HCT116 (cell line): ENCODE measurements around the gene DLX2.

Source experiments
- CTCF ChIP-seq, 3 experiments: fragments of 200-600 bp in 1 of 3; sonication (generic) in 1 of 3; IDR thresholded peaks in 2 of 3; conservative IDR thresholded peaks in 1 of 3; 2 replicates each; pipeline ENCODE4 v1.5.1; 2012 to 2017; ENCODE audit warnings: low read depth in 2 of 3, low read length in 2 of 3, antibody characterized with exemption in 1 of 3, borderline replicate concordance in 1 of 3, control low read depth in 1 of 3, mild to moderate bottlenecking in 1 of 3, mixed read lengths in 1 of 3, mixed run types in 1 of 3, moderate library complexity in 1 of 3; ENCODE audit not compliant: insufficient read depth in 1 of 3
- EZH2phosphoT487 ChIP-seq: fragments of 200-600 bp; IDR thresholded peaks from 2 replicates; pipeline ENCODE4 v1.6.1; 2018; ENCODE audit warnings: antibody characterized with exemption, borderline replicate concordance
- JUND ChIP-seq: IDR thresholded peaks from 2 replicates; pipeline ENCODE4 v1.6.1; 2012
- POLR2A ChIP-seq: IDR thresholded peaks from 2 replicates; pipeline ENCODE4 v1.7.0; 2011; ENCODE audit warnings: borderline replicate concordance; ENCODE audit not compliant: insufficient read depth, insufficient read length; ENCODE audit errors: extremely low read depth
- POLR2AphosphoS5 ChIP-seq: IDR thresholded peaks from 2 replicates; pipeline ENCODE4 v1.6.1; 2011; ENCODE audit warnings: mild to moderate bottlenecking, low read depth, low read length, moderate library complexity
- YY1 ChIP-seq: IDR thresholded peaks from 2 replicates; pipeline ENCODE4 v1.6.1; 2011; ENCODE audit warnings: low read length, low read depth, moderate library complexity, mild to moderate bottlenecking; ENCODE audit not compliant: insufficient replicate concordance; ENCODE audit errors: extremely low read depth

GRCh38 chr2:172065111-172065510, 37.6 kb downstream of the DLX2 start:
- TF ChIP-seq CTCF (IDR thresholded peaks at IDR 0.05 in 2 of 3, conservative IDR thresholded peaks at IDR 0.05 in 1 of 3; ENCODE audit: borderline replicate concordance in 1 of 3, insufficient read depth in 1 of 3, low read depth in 2 of 3, low read length in 2 of 3) (no peak), POLR2AphosphoS5 (no peak), POLR2A (no peak), JUND (no peak), EZH2phosphoT487 (no peak), YY1 (no peak)
